DMS 273 (cell line): ENCODE results near the gene GRIA4.
"Not testable (repeated sequence)": the region's sequence is repeated elsewhere in the genome, so short reads cannot be mapped to it uniquely, and the experiment has no call there.

Experiments
- DNase-seq: peaks from one replicate; lab custom pipeline; 2025; ENCODE audit not compliant: unreplicated experiment; lab: John Stamatoyannopoulos, UW

The GRIA4 gene

GRCh38 chr11:105856954-105857353 lies 247.1 kb downstream of the GRIA4 start:
- no peak for DNase-seq

- no peak for DNase-seq
Observed at GRCh38 chr11:105857728-105858127, 247.9 kb downstream of the GRIA4 start.

GRCh38 chr11:105858841-105859240 lies 249.0 kb downstream of the GRIA4 start:
- DNase-seq, result no peak

GRCh38 chr11:105860105-105860504 lies 250.2 kb downstream of the GRIA4 start:
- DNase-seq, result no peak

GRCh38 chr11:105861225-105861624 lies 251.4 kb downstream of the GRIA4 start:
- DNase-seq, result peak; percentile 0

- DNase-seq, result peak; percentile 67
Observed at GRCh38 chr11:105862736-105863367, 253.0 kb downstream of the GRIA4 start.

GRCh38 chr11:105863523-105863922 lies 253.7 kb downstream of the GRIA4 start:
- no peak for DNase-seq

GRCh38 chr11:105867742-105868141 lies 257.9 kb downstream of the GRIA4 start:
- DNase-seq, result no peak

GRCh38 chr11:105868762-105869285 lies 259.0 kb downstream of the GRIA4 start:
- no peak for DNase-seq

GRCh38 chr11:105870516-105871113 lies 260.7 kb downstream of the GRIA4 start:
- DNase-seq, result no peak

GRCh38 chr11:105878510-105878909 lies 268.6 kb downstream of the GRIA4 start:
- DNase-seq, result no peak

GRCh38 chr11:105878927-105879326 lies 269.1 kb downstream of the GRIA4 start:
- DNase-seq, result not testable (repeated sequence)

- DNase-seq, result no peak
Observed at GRCh38 chr11:105881027-105881426, 271.2 kb downstream of the GRIA4 start.

GRCh38 chr11:105884436-105884835 lies 274.6 kb downstream of the GRIA4 start:
- DNase-seq, result no peak

- no peak for DNase-seq
Observed at GRCh38 chr11:105891685-105892084, 281.8 kb downstream of the GRIA4 start.

GRCh38 chr11:105897161-105897560 lies 287.3 kb downstream of the GRIA4 start:
- no peak for DNase-seq

- no peak for DNase-seq
Observed at GRCh38 chr11:105899772-105900171, 289.9 kb downstream of the GRIA4 start.

- DNase-seq, result no peak
Observed at GRCh38 chr11:105900515-105901035, 290.7 kb downstream of the GRIA4 start.

- no peak for DNase-seq
Observed at GRCh38 chr11:105903113-105903512, 293.2 kb downstream of the GRIA4 start.

- no peak for DNase-seq
Observed at GRCh38 chr11:105906517-105906916, 296.6 kb downstream of the GRIA4 start.

- DNase-seq, result no peak
Observed at GRCh38 chr11:105907319-105907718, 297.4 kb downstream of the GRIA4 start.

- no peak for DNase-seq
Observed at GRCh38 chr11:105910095-105910715, 300.3 kb downstream of the GRIA4 start.
